Measurements from ENCODE around the gene MS4A8. TPM values are rescaled to one million over a fixed set of nuclear protein-coding genes. Genes with fewer than 3 reads are reported as not detected.

MS4A8 gene, protein sequence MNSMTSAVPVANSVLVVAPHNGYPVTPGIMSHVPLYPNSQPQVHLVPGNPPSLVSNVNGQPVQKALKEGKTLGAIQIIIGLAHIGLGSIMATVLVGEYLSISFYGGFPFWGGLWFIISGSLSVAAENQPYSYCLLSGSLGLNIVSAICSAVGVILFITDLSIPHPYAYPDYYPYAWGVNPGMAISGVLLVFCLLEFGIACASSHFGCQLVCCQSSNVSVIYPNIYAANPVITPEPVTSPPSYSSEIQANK
- total RNA-seq, result not detected in 2 replicates

DNA sequence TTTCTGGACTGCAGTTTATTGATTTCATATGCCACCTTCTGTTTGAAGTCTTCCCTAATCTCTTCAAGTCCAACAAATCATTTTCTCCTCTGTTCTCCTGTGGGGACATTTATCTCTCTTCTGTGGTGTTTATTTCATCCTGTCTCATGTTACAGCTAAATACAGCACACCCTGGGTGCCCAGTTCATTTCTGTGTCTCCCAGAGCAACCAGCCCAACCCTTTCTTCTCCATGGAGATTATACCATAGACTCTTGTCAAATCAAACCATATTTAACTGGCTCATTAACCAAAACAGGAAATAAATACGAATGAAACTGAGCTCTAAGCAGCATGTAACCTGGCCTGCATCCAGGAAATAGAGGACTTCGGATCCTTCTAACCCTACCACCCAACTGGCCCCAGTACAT is at the start of gene MS4A8:
Gene MS4A8, plus strand, starts transcription at position 329 of the 408 bp plus-strand sequence. CDS start 1,249 bp downstream, outside the sequence.

DNA sequence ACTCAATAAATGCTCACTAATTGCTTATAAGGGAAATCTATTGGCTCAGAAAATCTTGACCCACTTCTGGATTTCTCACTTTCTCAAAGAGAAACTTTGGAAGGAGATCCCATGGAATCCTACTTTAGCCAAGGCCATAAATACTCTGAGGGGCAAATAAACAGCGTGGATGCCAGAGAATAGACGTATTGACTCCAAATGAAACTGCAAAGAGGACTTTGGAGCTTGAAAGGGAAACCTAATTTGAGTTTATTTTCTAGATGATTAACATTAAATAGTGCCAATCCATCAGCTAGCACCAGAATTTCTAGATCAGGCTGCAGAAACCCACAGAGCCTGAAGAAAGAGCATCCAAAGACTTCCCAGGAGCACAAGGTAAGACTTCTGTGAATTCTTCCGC is 25.0 kb downstream of the MS4A8 start, which contains the start of gene MS4A18:
Gene MS4A18, plus strand, starts transcription at position 301 of the 400 bp plus-strand sequence.

DNA sequence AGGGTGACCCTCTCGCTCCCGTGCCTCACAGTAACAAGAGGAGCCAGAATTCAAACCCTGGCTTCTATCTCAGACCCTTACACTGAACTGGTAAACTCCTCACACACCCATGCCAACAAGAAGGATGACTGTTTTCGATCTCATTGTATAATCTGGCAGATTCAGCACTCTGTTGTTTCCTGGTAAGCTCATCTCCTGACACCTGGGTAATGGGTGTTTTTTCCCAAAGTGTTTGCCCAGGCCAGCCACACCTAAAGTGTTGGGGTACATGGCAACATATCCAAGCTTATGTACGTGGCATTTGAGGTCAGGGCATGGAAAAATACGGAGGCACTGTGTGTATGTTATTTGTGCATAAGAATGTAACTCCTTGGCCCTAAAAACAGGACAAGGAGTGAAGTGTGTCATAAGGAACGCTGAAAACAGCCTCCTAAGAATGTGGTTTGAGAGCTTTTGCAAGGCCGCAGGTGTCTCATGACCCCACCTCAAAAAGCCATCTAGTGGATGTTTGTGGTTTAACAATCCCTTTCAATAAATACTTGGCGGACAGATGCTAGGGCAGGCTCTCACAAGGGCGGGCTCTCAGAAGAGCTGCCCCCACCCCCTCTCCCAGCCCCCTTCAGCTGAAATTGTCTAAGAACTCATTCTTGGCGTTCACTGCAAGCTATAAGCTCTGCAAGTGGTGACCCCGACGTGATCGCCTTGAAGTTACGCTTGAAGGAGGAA is 57.1 kb downstream of the MS4A8 start, which contains the start of gene MS4A15:
Gene MS4A15, plus strand, starts transcription at position 561 of the 726 bp plus-strand sequence. CDS start 6,867 bp downstream, outside the sequence.

Other genes starting within 250 kb of the MS4A8 start
- gene MS4A1, start 243.8 kb upstream of the MS4A8 start, total RNA-seq, result not detected in 2 replicates
- not detected in 2 replicates for gene MS4A12, start 206.8 kb upstream of the MS4A8 start, total RNA-seq
- not detected in 2 replicates for gene MS4A13, start 184.2 kb upstream of the MS4A8 start, total RNA-seq
- gene MS4A18, start 25.1 kb downstream of the MS4A8 start, total RNA-seq, result not detected in 2 replicates
- gene MS4A15, start 57.3 kb downstream of the MS4A8 start, total RNA-seq, result not detected in 2 replicates
- gene MS4A10, start 85.7 kb downstream of the MS4A8 start, total RNA-seq, result not detected in 2 replicates
- 3.9 and 8.9 TPM in 2 replicates for gene CCDC86, start 142.5 kb downstream of the MS4A8 start, total RNA-seq
- gene PTGDR2, start 156.3 kb downstream of the MS4A8 start, total RNA-seq, result not detected in 2 replicates
- gene ZP1, start 167.9 kb downstream of the MS4A8 start, total RNA-seq, result not detected in 2 replicates
- 28.7 and 72.3 TPM in 2 replicates for gene PRPF19, start 207.0 kb downstream of the MS4A8 start, total RNA-seq
- gene TMEM109, start 214.5 kb downstream of the MS4A8 start, total RNA-seq, result 43.6 and 59.3 TPM in 2 replicates
- 61.7 and 75.8 TPM in 2 replicates for gene TMEM132A, start 224.8 kb downstream of the MS4A8 start, total RNA-seq

Measured in placental epithelial cell (primary cell).